ACHN (cell line): ENCODE data around the gene IL1RL2.

ENCODE experiments used
- DNase-seq: peaks from one replicate; pipeline ENCODE4 v3.0.0-alpha.2; 2015
- in situ Hi-C: cut with HindIII; loops from 2 replicates; pipeline ENCODE4 v1.10.0; 2017; ENCODE audit warnings: low sequenced_read_pairs, low pct_ligation_motif_present, low pct_unique_long_range_greater_than_20kb

IL1RL2 gene

GRCh38 chr2:102277202-102277700 is 90.4 kb downstream of the IL1RL2 start:
- DNase-seq, result no peak
- in situ Hi-C loops, result no loop called here

GRCh38 chr2:102278720-102279390 is 92.0 kb downstream of the IL1RL2 start:
- in situ Hi-C loops, result no loop called here
- no peak for DNase-seq

GRCh38 chr2:102279391-102279735 is 92.5 kb downstream of the IL1RL2 start:
- in situ Hi-C loops, result no loop called here
- no peak for DNase-seq

- no peak for DNase-seq
- in situ Hi-C loops, result no loop called here
These were observed 95.9 kb downstream of the IL1RL2 start for GRCh38 chr2:102282678-102283091.

- no peak for DNase-seq
- in situ Hi-C loops, result no loop called here
These were observed 97.2 kb downstream of the IL1RL2 start for GRCh38 chr2:102283996-102284395.

- in situ Hi-C loops, result no loop called here
- no peak for DNase-seq
These were observed 97.8 kb downstream of the IL1RL2 start for GRCh38 chr2:102284611-102285010.

GRCh38 chr2:102285368-102285767 is 98.5 kb downstream of the IL1RL2 start:
- DNase-seq, result no peak

GRCh38 chr2:102286041-102286440 is 99.2 kb downstream of the IL1RL2 start:
- in situ Hi-C loops, result no loop called here
- no peak for DNase-seq

More at GRCh38 chr2:102285368-102285767, 98.5 kb downstream of the IL1RL2 start:
- in situ Hi-C loops, result no loop called here

GRCh38 chr2:102289129-102289528 is 102.3 kb downstream of the IL1RL2 start:
- DNase-seq, result no peak
- in situ Hi-C loops, result no loop called here
